Kasumi-1 (cell line): ENCODE results near the gene POLR1C.
"Not testable (repeated sequence)": the region's sequence is repeated elsewhere in the genome, so short reads cannot be mapped to it uniquely, and the experiment has no call there.

Experiments used
- DNase-seq, 2 experiments: peaks; one replicate each; lab custom pipeline; 2025; lab: John Stamatoyannopoulos, UW

The POLR1C gene

GRCh38 chr6:43493230-43493629 is 23.7 kb upstream of the POLR1C start:
- DNase-seq, result no peak

- DNase-seq, result no peak
Measured at GRCh38 chr6:43493833-43494232, 23.1 kb upstream of the POLR1C start.

GRCh38 chr6:43494321-43494720 is 22.6 kb upstream of the POLR1C start:
- DNase-seq, result no peak

GRCh38 chr6:43494766-43495165 is 22.1 kb upstream of the POLR1C start:
- DNase-seq, result no peak

GRCh38 chr6:43495409-43495941 is 21.4 kb upstream of the POLR1C start:
- no peak for DNase-seq

- DNase-seq, result no peak
Measured at GRCh38 chr6:43496370-43497128, 20.3 kb upstream of the POLR1C start.

GRCh38 chr6:43497129-43497396 is 19.8 kb upstream of the POLR1C start:
- no peak for DNase-seq

GRCh38 chr6:43497689-43498088 is 19.2 kb upstream of the POLR1C start:
- no peak for DNase-seq

GRCh38 chr6:43498291-43498690 is 18.6 kb upstream of the POLR1C start:
- DNase-seq, result not testable (repeated sequence)

GRCh38 chr6:43499028-43499815 is 17.7 kb upstream of the POLR1C start:
- no peak for DNase-seq

GRCh38 chr6:43500921-43501320 is 16.0 kb upstream of the POLR1C start:
- DNase-seq, result no peak

- no peak for DNase-seq
Measured at GRCh38 chr6:43502666-43503065, 14.2 kb upstream of the POLR1C start.

- no peak for DNase-seq
Measured at GRCh38 chr6:43503443-43503842, 13.4 kb upstream of the POLR1C start.

GRCh38 chr6:43504756-43505593 is 11.9 kb upstream of the POLR1C start:
- no peak for DNase-seq

- DNase-seq, result no peak
Measured at GRCh38 chr6:43505718-43506117, 11.2 kb upstream of the POLR1C start.

- DNase-seq, result no peak
Measured at GRCh38 chr6:43506171-43506570, 10.7 kb upstream of the POLR1C start.

- peak; percentile 75 to 80 for DNase-seq
Measured at GRCh38 chr6:43506667-43507471, 10.0 kb upstream of the POLR1C start.

- DNase-seq, result no peak
Measured at GRCh38 chr6:43508481-43509141, 8.3 kb upstream of the POLR1C start.

GRCh38 chr6:43509142-43509983 is 7.5 kb upstream of the POLR1C start:
- no peak for DNase-seq
